Testis (tissue), 3 donors: ENCODE results near the gene PRR23B. TPM values are rescaled to one million over a fixed set of nuclear protein-coding genes. Genes with fewer than 3 reads are reported as not detected.

ENCODE experiments used
- DNase-seq: peaks from one replicate; pipeline ENCODE4 v3.0.0-alpha.2; 2019
- H3K27ac ChIP-seq, 2 donors: fragments of 200-600 bp; sonication (generic); one replicate each; pipeline ENCODE4 v1.5.1; 2019
- H3K27me3 ChIP-seq: fragments of 200-600 bp; sonication (generic); one replicate; pipeline ENCODE4 v1.5.1; 2019
- H3K36me3 ChIP-seq: fragments of 200-600 bp; sonication (generic); one replicate; pipeline ENCODE4 v1.5.1; 2017; ENCODE audit warnings: low read depth; ENCODE audit errors: missing control alignments
- H3K4me1 ChIP-seq: fragments of 200-600 bp; sonication (generic); one replicate; pipeline ENCODE4 v1.5.1; 2019
- H3K4me3 ChIP-seq, 2 donors: fragments of 200-600 bp; sonication (generic); one replicate each; pipeline ENCODE4 v1.5.1; 2017 to 2019
- H3K9me3 ChIP-seq: fragments of 200-600 bp; sonication (generic); one replicate; pipeline ENCODE4 v1.5.1; 2017
- CTCF ChIP-seq, 3 experiments: fragments of 450-650 bp in 2 of 3; fragments of 200-600 bp in 1 of 3; sonication (generic) in 1 of 3; IDR thresholded peaks; one replicate each; pipeline ENCODE4 v1.5.1; 2016 to 2019; ENCODE audit warnings: antibody characterized with exemption in 3 of 3, mild to moderate bottlenecking in 2 of 3, moderate library complexity in 1 of 3
- POLR2A ChIP-seq: fragments of 450-650 bp; IDR thresholded peaks from one replicate; pipeline ENCODE4 v1.6.1; 2017; ENCODE audit warnings: antibody characterized with exemption, mild to moderate bottlenecking, moderate library complexity
- WGBS, 2 donors: methylation state at CpG; one replicate each; pipeline ENCODE4 v1.1.5; 2018; 5-methylcytosine and 5-hydroxymethylcytosine counted together
- intact Hi-C: fragments of 100-400 bp; cut with DNase I; formaldehyde crosslinking; loops from one replicate; pipeline ENCODE4 v1.15.1; 2023; ENCODE audit warnings: low total_unique reads
- polyA plus RNA-seq: library from polyadenylated mRNA; stranded (reverse); fragments of 350-450 nt; fragmentation: Illumina TruSeq; extraction: RNeasy Lipid Tissue Mini Kit (QIAGEN cat#74804); gene quantifications from one replicate; pipeline ENCODE4 v1.2.3, GENCODE V29; 2014; ENCODE audit warnings: low read depth, low replicate concordance; ENCODE audit not compliant: insufficient read depth
- total RNA-seq, 2 donors: library from RNA; depleted of rRNA; stranded (reverse); fragments of >200 nt; gene quantifications; one replicate each; pipeline ENCODE4 v1.2.3, GENCODE V29; 2016

Gene PRR23B
- total and polyA plus RNA-seq, 3 donors from 2014 or later: 0.93 to 3.7 (median 1.8) TPM

- DNase-seq: no peak
- H3K4me3 ChIP-seq: peak overlapping the region; percentile 42 to 52
- intact Hi-C loops: no loop called here
- no peaks in the 10 kb centered on the region for H3K36me3 ChIP-seq
- H3K27me3 ChIP-seq: no peaks in the 10 kb centered on the region
- H3K27ac ChIP-seq: no peak overlapping the region
- H3K9me3 ChIP-seq: no peaks in the 10 kb centered on the region
- H3K4me1 ChIP-seq: no peaks in the 10 kb centered on the region
- WGBS, 2 donors: 41 to 50% methylated on average over 48 to 80 of the region's 81 CpGs
- TF ChIP-seq CTCF (IDR thresholded peaks at IDR 0.05): no peak
- no peak for TF ChIP-seq POLR2A
Measured at GRCh38 chr3:139020036-139020867, 474 bp downstream of the PRR23B start.

- Histone ChIP-seq H3K4me1 (no peaks in the 10 kb centered on the region), H3K36me3 (no peaks in the 10 kb centered on the region), H3K9me3 (no peaks in the 10 kb centered on the region), H3K27ac (no peak overlapping the region), H3K27me3 (no peaks in the 10 kb centered on the region), H3K4me3 (no peak overlapping the region)
- no peak for TF ChIP-seq CTCF (IDR thresholded peaks at IDR 0.05)
- no peak for TF ChIP-seq POLR2A
- 64 to 68% methylated on average over 3 of the region's 3 CpGs for WGBS, 2 donors
- DNase-seq: no peak
- intact Hi-C loops: no loop called here
Measured at GRCh38 chr3:139016430-139017048, 4.2 kb downstream of the PRR23B start.

- intact Hi-C loops: no loop called here
Measured at GRCh38 chr3:139006051-139006716, 14.5 kb downstream of the PRR23B start, which contains the start of gene PRR23A. TSS of gene PRR23A (minus strand) at chr3:139006268. CDS start at chr3:139006268, 0 bp downstream.

GRCh38 chr3:139005356-139005993, 15.3 kb downstream of the PRR23B start:
- no peaks in the 10 kb centered on the region for H3K4me1 ChIP-seq
- intact Hi-C loops: no loop called here

More at GRCh38 chr3:139006051-139006716, 14.5 kb downstream of the PRR23B start, which contains the start of gene PRR23A:
- H3K4me1 ChIP-seq: no peaks in the 10 kb centered on the region
- no peaks in the 10 kb centered on the region for H3K9me3 ChIP-seq
- peak; percentile 88 for DNase-seq
- TF ChIP-seq CTCF (IDR thresholded peaks at IDR 0.05) (no peak), POLR2A (no peak)
- H3K4me3 ChIP-seq: peak within 1 kb of the TSS; percentile 46 to 63
- H3K27ac ChIP-seq: no peak within 1 kb of the TSS
- no peaks in the 10 kb centered on the region for H3K27me3 ChIP-seq
- H3K36me3 ChIP-seq: no peaks in the 10 kb centered on the region
- 60 to 63% methylated on average over 19 to 53 of the region's 60 CpGs for WGBS, 2 donors

More at GRCh38 chr3:139005356-139005993, 15.3 kb downstream of the PRR23B start:
- DNase-seq: peak; percentile 20
- Histone ChIP-seq H3K27ac (no peak overlapping the region), H3K36me3 (no peaks in the 10 kb centered on the region), H3K27me3 (no peaks in the 10 kb centered on the region), H3K9me3 (no peaks in the 10 kb centered on the region), H3K4me3 (peak overlapping the region; percentile 46 to 63)
- 60 to 62% methylated on average over 23 to 45 of the region's 45 CpGs for whole genome bisulfite sequencing, 2 donors
- TF ChIP-seq CTCF (IDR thresholded peaks at IDR 0.05): no peak
- TF ChIP-seq POLR2A: no peak
